ENCODE measurements around the gene ALDH5A1. TPM values are rescaled to one million over a fixed set of nuclear protein-coding genes. Genes with fewer than 3 reads are reported as not detected.

The ALDH5A1 gene
- total and polyA plus RNA-seq, 2 donors (not counting 1 experiment from before 2014, with no cell fraction given), result 5.7 to 26.3 TPM

DNA sequence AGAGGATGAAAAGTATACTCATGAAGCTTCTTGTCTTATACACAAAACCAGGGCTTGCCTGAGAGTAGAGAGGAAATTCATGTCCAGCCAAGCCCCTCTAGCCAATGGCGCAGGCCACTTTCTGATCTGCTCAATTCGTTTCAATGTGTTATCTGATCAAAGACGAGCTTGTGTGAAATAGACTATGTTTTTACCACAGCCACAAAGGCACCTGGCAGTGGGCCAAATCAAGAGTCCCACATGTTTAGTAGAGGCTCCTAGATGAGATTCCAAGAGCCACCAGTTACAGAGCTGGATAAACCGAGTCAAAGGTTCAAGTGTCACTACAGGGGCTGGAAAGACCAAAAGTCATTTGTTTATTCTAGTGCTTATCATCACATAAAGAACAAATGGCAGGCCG lies 40.3 kb upstream of the ALDH5A1 start:
- intact Hi-C loops (cut with micrococcal nuclease), result no loop called here
- no peaks in the 10 kb centered on the region for H3K79me2 ChIP-seq (ENCODE audit: control insufficient read depth, insufficient read depth, low read length)
- Mint-ChIP-seq H3K27me3 (no peaks in the 10 kb centered on the region), H3K27ac (no peak overlapping the region), H3K4me3 (no peak overlapping the region), H3K4me1 (no peaks in the 10 kb centered on the region), H3K9me3 (ENCODE audit: insufficient read depth) (no peaks in the 10 kb centered on the region)
- no peaks in the 10 kb centered on the region for H3K4me1 ChIP-seq (ENCODE audit: control insufficient read depth in 2 of 2, insufficient read depth in 2 of 2, low read length in 2 of 2)
- H3K9me3 ChIP-seq (ENCODE audit: control extremely low read depth in 1 of 3, control insufficient read depth in 2 of 3, insufficient read depth in 1 of 3, low read length in 2 of 3), result no peaks in the 10 kb centered on the region
- H2AFZ ChIP-seq (ENCODE audit: insufficient read depth, low read depth, low read length, poor library complexity, severe bottlenecking), result no peak overlapping the region
- POLR2A ChIA-PET, result no interaction called here
- no peaks in the 10 kb centered on the region for H3K36me3 ChIP-seq (replicated peaks in 1 of 2; ENCODE audit: control extremely low read depth in 1 of 2, control insufficient read depth in 1 of 2, extremely low read depth in 1 of 2, insufficient read depth in 2 of 2, low read length in 1 of 2)
- ATAC-seq (ENCODE audit: low read depth) (no peak), DNase-seq (no peak)
- H3K27ac ChIP-seq (ENCODE audit: low read length in 2 of 2), result no peak overlapping the region
- H3K27me3 ChIP-seq (replicated peaks in 1 of 4; ENCODE audit: control extremely low read depth in 1 of 4, control insufficient read depth in 3 of 4, insufficient read depth in 4 of 4, low read length in 3 of 4), result no peaks in the 10 kb centered on the region
- no peak overlapping the region for H3K4me2 ChIP-seq (replicated peaks; ENCODE audit: low read depth, low read length, poor library complexity, severe bottlenecking)
- CTCF ChIA-PET, result no interaction called here
- no peak overlapping the region for H3K4me3 ChIP-seq (ENCODE audit: control extremely low read depth in 1 of 5, extremely low read depth in 1 of 5, insufficient read depth in 1 of 5, low read depth in 2 of 5, low read length in 4 of 5)
- 94% methylated on average over 2 of the region's 5 CpGs for WGBS (ENCODE audit: insufficient coverage)
- H3K9ac ChIP-seq (ENCODE audit: low read length), result no peak overlapping the region
- no peaks in the 10 kb centered on the region for H4K20me1 ChIP-seq (ENCODE audit: control insufficient read depth, insufficient read depth, low read length, poor library complexity, severe bottlenecking)
- TF ChIP-seq, protein P1, sequence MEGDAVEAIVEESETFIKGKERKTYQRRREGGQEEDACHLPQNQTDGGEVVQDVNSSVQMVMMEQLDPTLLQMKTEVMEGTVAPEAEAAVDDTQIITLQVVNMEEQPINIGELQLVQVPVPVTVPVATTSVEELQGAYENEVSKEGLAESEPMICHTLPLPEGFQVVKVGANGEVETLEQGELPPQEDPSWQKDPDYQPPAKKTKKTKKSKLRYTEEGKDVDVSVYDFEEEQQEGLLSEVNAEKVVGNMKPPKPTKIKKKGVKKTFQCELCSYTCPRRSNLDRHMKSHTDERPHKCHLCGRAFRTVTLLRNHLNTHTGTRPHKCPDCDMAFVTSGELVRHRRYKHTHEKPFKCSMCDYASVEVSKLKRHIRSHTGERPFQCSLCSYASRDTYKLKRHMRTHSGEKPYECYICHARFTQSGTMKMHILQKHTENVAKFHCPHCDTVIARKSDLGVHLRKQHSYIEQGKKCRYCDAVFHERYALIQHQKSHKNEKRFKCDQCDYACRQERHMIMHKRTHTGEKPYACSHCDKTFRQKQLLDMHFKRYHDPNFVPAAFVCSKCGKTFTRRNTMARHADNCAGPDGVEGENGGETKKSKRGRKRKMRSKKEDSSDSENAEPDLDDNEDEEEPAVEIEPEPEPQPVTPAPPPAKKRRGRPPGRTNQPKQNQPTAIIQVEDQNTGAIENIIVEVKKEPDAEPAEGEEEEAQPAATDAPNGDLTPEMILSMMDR (IDR thresholded peaks at IDR 0.05), result no peak
- TF ChIP-seq EZH2 (IDR thresholded peaks at IDR 0.05; ENCODE audit: borderline replicate concordance, insufficient read depth, low read depth, low read length, poor library complexity, severe bottlenecking), result no peak

DNA sequence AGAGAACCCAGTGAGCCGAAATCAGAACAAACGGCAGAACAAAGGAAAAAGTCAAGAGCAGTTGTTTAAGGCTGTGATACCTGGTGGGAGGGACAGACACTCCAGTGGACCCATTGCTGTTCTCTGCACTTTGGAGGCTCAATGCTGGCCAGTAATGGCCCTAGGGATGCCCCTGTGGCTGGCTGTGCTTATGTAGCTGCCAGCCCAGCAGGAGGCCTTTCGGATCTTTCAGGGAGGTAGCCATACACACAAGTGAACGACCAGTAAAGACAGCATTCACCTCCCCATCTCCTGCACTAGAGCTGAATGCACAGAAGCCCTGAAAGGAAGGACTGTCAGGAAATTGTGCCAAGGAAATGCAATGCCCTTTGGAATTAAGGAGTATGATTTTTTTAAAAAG lies 39.7 kb upstream of the ALDH5A1 start:
- H3K9me3 Mint-ChIP-seq (ENCODE audit: insufficient read depth), result no peaks in the 10 kb centered on the region
- intact Hi-C loops (cut with micrococcal nuclease), result no loop called here

More for the DNA sequence above, 39.7 kb upstream of the ALDH5A1 start:
- Mint-ChIP-seq H3K4me3 (no peak overlapping the region), H3K27me3 (no peaks in the 10 kb centered on the region), H3K27ac (no peak overlapping the region), H3K4me1 (no peaks in the 10 kb centered on the region)
- H3K4me2 ChIP-seq (replicated peaks; ENCODE audit: low read depth, low read length, poor library complexity, severe bottlenecking), result no peak overlapping the region
- no peaks in the 10 kb centered on the region for H3K9me3 ChIP-seq (ENCODE audit: control extremely low read depth in 1 of 3, control insufficient read depth in 2 of 3, insufficient read depth in 1 of 3, low read length in 2 of 3)
- H2AFZ ChIP-seq (ENCODE audit: insufficient read depth, low read depth, low read length, poor library complexity, severe bottlenecking), result no peak overlapping the region
- H3K4me1 ChIP-seq (ENCODE audit: control insufficient read depth in 2 of 2, insufficient read depth in 2 of 2, low read length in 2 of 2), result no peaks in the 10 kb centered on the region
- H3K79me2 ChIP-seq (ENCODE audit: control insufficient read depth, insufficient read depth, low read length), result no peaks in the 10 kb centered on the region
- no peak for ATAC-seq (ENCODE audit: low read depth)
- H3K4me3 ChIP-seq (ENCODE audit: control extremely low read depth in 1 of 5, extremely low read depth in 1 of 5, insufficient read depth in 1 of 5, low read depth in 2 of 5, low read length in 4 of 5), result no peak overlapping the region
- DNase-seq, result no peak
- no peaks in the 10 kb centered on the region for H3K36me3 ChIP-seq (replicated peaks in 1 of 2; ENCODE audit: control extremely low read depth in 1 of 2, control insufficient read depth in 1 of 2, extremely low read depth in 1 of 2, insufficient read depth in 2 of 2, low read length in 1 of 2)
- CTCF ChIA-PET, result no interaction called here
- H3K9ac ChIP-seq (ENCODE audit: low read length), result no peak overlapping the region
- no peaks in the 10 kb centered on the region for H3K27me3 ChIP-seq (replicated peaks in 1 of 4; ENCODE audit: control extremely low read depth in 1 of 4, control insufficient read depth in 3 of 4, insufficient read depth in 4 of 4, low read length in 3 of 4)
- TF ChIP-seq EZH2 (IDR thresholded peaks at IDR 0.05; ENCODE audit: borderline replicate concordance, insufficient read depth, low read depth, low read length, poor library complexity, severe bottlenecking), result no peak
- TF ChIP-seq, protein P1 (IDR thresholded peaks at IDR 0.05), result no peak
- no peaks in the 10 kb centered on the region for H4K20me1 ChIP-seq (ENCODE audit: control insufficient read depth, insufficient read depth, low read length, poor library complexity, severe bottlenecking)
- no peak overlapping the region for H3K27ac ChIP-seq (ENCODE audit: low read length in 2 of 2)
- POLR2A ChIA-PET, result no interaction called here
- 96% methylated on average over 3 of the region's 4 CpGs for WGBS (ENCODE audit: insufficient coverage)

Measured in B cell (primary cell).